H54 (cell line): ENCODE results near the gene CSF2RB.
A peak's percentile ranks its signal among the peaks of the same experiment; 100 is the strongest.

Experiments used
- DNase-seq: peaks from one replicate; pipeline ENCODE4 v3.0.0; 2011; ENCODE audit warnings: low spot score, mixed read lengths; ENCODE audit not compliant: insufficient read length
- FAIRE-seq: peaks from 3 replicates; lab custom pipeline; 2011; peaks lifted over from hg19 to GRCh38; lab: Jason Lieb, UNC
- POLR2A ChIP-seq: IDR thresholded peaks from 2 replicates; pipeline ENCODE4 v1.6.1; 2011; ENCODE audit warnings: low read depth, mild to moderate bottlenecking, low read length

The CSF2RB gene

GRCh38 chr22:36966851-36967540 is 53.6 kb downstream of the CSF2RB start:
- DNase-seq (no peak), FAIRE-seq (no peak)

GRCh38 chr22:36968249-36968964 is 55.0 kb downstream of the CSF2RB start:
- FAIRE-seq, result no peak
- DNase-seq, result no peak
- TF ChIP-seq POLR2A, result no peak

More at GRCh38 chr22:36966851-36967540, 53.6 kb downstream of the CSF2RB start:
- no peak for TF ChIP-seq POLR2A

GRCh38 chr22:36971341-36972125 is 58.1 kb downstream of the CSF2RB start:
- FAIRE-seq (no peak), DNase-seq (no peak)
- no peak for TF ChIP-seq POLR2A

- no peak for FAIRE-seq
- TF ChIP-seq POLR2A, result no peak
- no peak for DNase-seq
Observed at GRCh38 chr22:36976606-36977005, 63.2 kb downstream of the CSF2RB start.

GRCh38 chr22:36977401-36977861 is 64.0 kb downstream of the CSF2RB start:
- no peak for FAIRE-seq
- no peak for TF ChIP-seq POLR2A
- DNase-seq, result peak; percentile 33

GRCh38 chr22:36977947-36978660 is 64.7 kb downstream of the CSF2RB start:
- TF ChIP-seq POLR2A, result no peak
- FAIRE-seq, result peak; percentile 53
- DNase-seq, result peak; percentile 71

- DNase-seq (no peak), FAIRE-seq (no peak)
- no peak for TF ChIP-seq POLR2A
Observed at GRCh38 chr22:36979016-36979910, 65.8 kb downstream of the CSF2RB start.

- FAIRE-seq, result no peak
Observed at GRCh38 chr22:36981247-36981775, 67.9 kb downstream of the CSF2RB start.

GRCh38 chr22:36982136-36982535 is 68.7 kb downstream of the CSF2RB start:
- no peak for DNase-seq
- FAIRE-seq, result no peak
- TF ChIP-seq POLR2A, result no peak

More at GRCh38 chr22:36981247-36981775, 67.9 kb downstream of the CSF2RB start:
- no peak for DNase-seq
- no peak for TF ChIP-seq POLR2A

- no peak for FAIRE-seq
- DNase-seq, result no peak
- TF ChIP-seq POLR2A, result no peak
Observed at GRCh38 chr22:36985211-36985889, 71.9 kb downstream of the CSF2RB start.

- DNase-seq (no peak), FAIRE-seq (no peak)
- no peak for TF ChIP-seq POLR2A
Observed at GRCh38 chr22:36986242-36986821, 72.9 kb downstream of the CSF2RB start.
